Activated T-cell treated with anti-CD3 and anti-CD28 coated beads, Interleukin-2, amount 50 U/mL, for 24 hours (primary cell): ENCODE results near the gene CASTOR1.

ENCODE experiments used
- DNase-seq: peaks from one replicate; pipeline ENCODE4 v3.0.0-alpha.2; 2020
- H3K27ac Mint-ChIP-seq: 2 replicates; pipeline ENCODE4 v1.8.0; 2020; ENCODE audit warnings: mild to moderate bottlenecking, mixed read lengths
- H3K27me3 Mint-ChIP-seq: 2 replicates; pipeline ENCODE4 v1.8.0; 2020; ENCODE audit warnings: mixed read lengths
- H3K36me3 Mint-ChIP-seq: 2 replicates; pipeline ENCODE4 v1.8.0; 2020; ENCODE audit warnings: low read depth, mixed read lengths
- H3K4me1 Mint-ChIP-seq: 2 replicates; pipeline ENCODE4 v1.8.0; 2020; ENCODE audit warnings: low read depth, mixed read lengths
- H3K4me3 Mint-ChIP-seq: 2 replicates; pipeline ENCODE4 v1.8.0; 2020; ENCODE audit warnings: mild to moderate bottlenecking, moderate library complexity, mixed read lengths
- H3K9me3 Mint-ChIP-seq: 2 replicates; pipeline ENCODE4 v1.8.0; 2020; ENCODE audit warnings: mixed read lengths

CASTOR1 gene

DNA sequence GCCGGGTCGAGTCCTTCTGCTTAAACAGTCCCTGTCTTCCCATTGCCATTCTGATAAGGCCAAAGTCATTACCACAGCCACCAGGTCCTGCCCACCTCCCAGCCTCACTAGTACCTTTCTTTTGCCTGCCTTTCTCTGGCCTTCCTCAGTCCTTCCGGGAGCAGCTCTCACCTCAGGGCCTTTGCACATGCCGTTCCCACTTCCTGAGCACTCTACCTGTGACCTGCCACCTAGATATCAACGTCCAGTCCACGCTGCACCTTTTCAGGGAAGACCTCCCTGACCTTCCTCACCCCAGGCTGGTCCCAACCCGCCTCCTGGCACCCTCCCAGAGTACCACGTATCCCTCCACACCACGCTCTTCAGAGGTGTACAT lies 14.9 kb downstream of the CASTOR1 start:
- no peaks in the 10 kb centered on the region for H3K9me3 Mint-ChIP-seq
- H3K27ac Mint-ChIP-seq, result no peak overlapping the region
- no peak overlapping the region for H3K4me3 Mint-ChIP-seq
- H3K36me3 Mint-ChIP-seq, result peaks cover 17% of the 10 kb centered on the region
- DNase-seq, result no peak
- H3K27me3 Mint-ChIP-seq, result no peaks in the 10 kb centered on the region
- peaks cover 34% of the 10 kb centered on the region for H3K4me1 Mint-ChIP-seq

- Mint-ChIP-seq H3K4me1 (peaks cover 31% of the 10 kb centered on the region), H3K9me3 (no peaks in the 10 kb centered on the region), H3K27ac (no peak overlapping the region), H3K4me3 (no peak overlapping the region), H3K27me3 (no peaks in the 10 kb centered on the region), H3K36me3 (peaks cover 23% of the 10 kb centered on the region)
- DNase-seq, result no peak
These were observed 15.4 kb downstream of the CASTOR1 start for GRCh38 chr22:30273711-30274436.

DNA sequence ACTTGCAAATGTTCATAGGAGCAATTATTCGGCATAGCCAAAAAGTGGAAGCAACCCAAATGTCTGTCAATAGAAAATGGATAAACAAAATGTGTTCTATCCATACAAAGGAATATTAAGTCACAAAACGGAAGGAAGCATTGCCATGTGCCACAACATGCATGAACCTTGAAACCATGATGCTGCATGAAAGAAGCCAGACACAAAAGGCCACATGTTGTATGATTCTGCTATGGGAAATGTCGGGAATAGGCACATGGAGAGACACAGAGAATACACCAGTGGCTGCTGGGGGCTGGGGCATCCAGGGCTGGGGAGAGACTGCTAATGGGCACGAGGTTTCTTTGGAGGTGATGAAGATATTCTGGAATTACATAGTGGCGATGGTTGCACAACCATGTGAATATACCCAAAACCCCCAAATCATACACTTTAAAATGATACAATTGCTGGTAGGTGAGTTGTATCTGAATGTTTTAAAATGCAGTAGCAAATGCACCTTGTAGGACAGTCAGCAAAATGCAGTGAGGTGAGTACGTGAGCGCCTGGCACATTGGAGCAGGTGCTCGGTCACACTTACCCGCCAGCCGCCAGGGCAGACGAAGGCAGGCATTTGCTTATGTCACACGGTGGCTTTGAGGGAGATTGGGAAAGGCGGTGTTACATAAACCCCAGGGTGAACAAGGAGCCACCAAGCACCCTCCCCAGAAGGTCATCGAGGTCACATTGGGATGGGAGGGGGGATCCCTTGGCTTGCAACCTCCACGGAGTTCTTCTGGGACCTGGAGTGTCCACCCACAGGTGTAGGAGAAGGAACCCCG lies 16.3 kb downstream of the CASTOR1 start:
- H3K27me3 Mint-ChIP-seq, result no peaks in the 10 kb centered on the region
- no peaks in the 10 kb centered on the region for H3K9me3 Mint-ChIP-seq
- H3K36me3 Mint-ChIP-seq, result peaks cover 31% of the 10 kb centered on the region
- no peak for DNase-seq
- H3K4me3 Mint-ChIP-seq, result no peak overlapping the region
- peaks cover 37% of the 10 kb centered on the region for H3K4me1 Mint-ChIP-seq
- no peak overlapping the region for H3K27ac Mint-ChIP-seq

- no peak overlapping the region for H3K27ac Mint-ChIP-seq
- H3K27me3 Mint-ChIP-seq, result no peaks in the 10 kb centered on the region
- H3K4me3 Mint-ChIP-seq, result no peak overlapping the region
- DNase-seq, result no peak
- peaks cover 47% of the 10 kb centered on the region for H3K36me3 Mint-ChIP-seq
- H3K4me1 Mint-ChIP-seq, result peaks cover 37% of the 10 kb centered on the region
- no peaks in the 10 kb centered on the region for H3K9me3 Mint-ChIP-seq
These were observed 18.5 kb downstream of the CASTOR1 start for GRCh38 chr22:30270832-30271231.

GRCh38 chr22:30268331-30268730 lies 21.0 kb downstream of the CASTOR1 start:
- H3K9me3 Mint-ChIP-seq, result no peaks in the 10 kb centered on the region
- peak overlapping the region; percentile 99 for H3K27ac Mint-ChIP-seq
- H3K36me3 Mint-ChIP-seq, result peaks cover 71% of the 10 kb centered on the region
- no peaks in the 10 kb centered on the region for H3K27me3 Mint-ChIP-seq
- DNase-seq, result no peak
- H3K4me1 Mint-ChIP-seq, result peaks cover 45% of the 10 kb centered on the region
- H3K4me3 Mint-ChIP-seq, result peak overlapping the region; percentile 94

DNA sequence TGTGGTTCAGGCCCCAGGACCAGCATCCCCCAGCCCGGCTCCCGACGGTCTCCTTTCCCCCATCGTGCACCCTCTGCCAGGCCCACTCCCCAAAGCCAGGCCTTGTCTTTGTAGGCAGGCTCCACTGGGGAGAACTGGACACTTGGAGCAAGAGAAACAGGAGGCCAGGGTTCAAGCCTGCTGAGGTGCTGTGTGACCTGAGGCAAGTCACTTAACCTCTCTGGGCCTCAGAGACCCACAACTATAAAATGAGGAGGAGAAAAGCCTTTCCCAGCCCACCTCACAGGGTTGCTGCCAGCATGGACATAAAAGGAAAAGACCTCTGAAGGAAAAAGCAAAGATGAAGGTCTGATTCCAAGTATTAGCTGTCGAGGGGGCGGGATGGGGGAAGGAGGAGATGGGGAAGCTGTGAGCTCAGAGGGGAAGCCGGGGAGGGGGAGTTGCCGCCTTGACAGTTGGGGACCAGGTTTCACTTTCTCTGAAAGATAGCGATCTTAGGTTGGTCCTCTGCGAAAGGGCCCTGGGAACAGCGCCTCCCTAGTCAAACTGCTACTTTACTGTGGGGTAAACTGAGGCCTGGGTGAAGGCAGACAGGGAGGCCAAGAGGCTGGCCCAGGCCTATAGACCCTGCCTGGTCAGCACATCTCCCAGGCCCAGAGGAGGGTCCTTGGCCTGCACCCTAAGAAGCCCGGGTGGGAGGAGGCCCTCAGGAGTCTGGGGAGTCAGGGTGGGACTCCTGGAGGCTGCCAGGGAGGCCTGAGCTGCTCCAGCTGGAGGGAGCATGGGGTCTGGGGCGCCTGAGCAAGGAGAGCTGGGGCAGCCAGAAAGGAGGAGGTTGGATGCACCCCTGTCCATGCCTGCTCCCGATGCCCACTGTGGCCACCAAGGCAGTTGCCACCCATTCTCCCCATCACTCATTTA lies 21.7 kb downstream of the CASTOR1 start:
- H3K4me3 Mint-ChIP-seq, result peak overlapping the region; percentile 94
- H3K36me3 Mint-ChIP-seq, result peaks cover 77% of the 10 kb centered on the region
- peak; percentile 63 for DNase-seq
- peak overlapping the region; percentile 99 for H3K27ac Mint-ChIP-seq
- H3K27me3 Mint-ChIP-seq, result no peaks in the 10 kb centered on the region
- H3K9me3 Mint-ChIP-seq, result no peaks in the 10 kb centered on the region
- peaks cover 50% of the 10 kb centered on the region for H3K4me1 Mint-ChIP-seq

DNA sequence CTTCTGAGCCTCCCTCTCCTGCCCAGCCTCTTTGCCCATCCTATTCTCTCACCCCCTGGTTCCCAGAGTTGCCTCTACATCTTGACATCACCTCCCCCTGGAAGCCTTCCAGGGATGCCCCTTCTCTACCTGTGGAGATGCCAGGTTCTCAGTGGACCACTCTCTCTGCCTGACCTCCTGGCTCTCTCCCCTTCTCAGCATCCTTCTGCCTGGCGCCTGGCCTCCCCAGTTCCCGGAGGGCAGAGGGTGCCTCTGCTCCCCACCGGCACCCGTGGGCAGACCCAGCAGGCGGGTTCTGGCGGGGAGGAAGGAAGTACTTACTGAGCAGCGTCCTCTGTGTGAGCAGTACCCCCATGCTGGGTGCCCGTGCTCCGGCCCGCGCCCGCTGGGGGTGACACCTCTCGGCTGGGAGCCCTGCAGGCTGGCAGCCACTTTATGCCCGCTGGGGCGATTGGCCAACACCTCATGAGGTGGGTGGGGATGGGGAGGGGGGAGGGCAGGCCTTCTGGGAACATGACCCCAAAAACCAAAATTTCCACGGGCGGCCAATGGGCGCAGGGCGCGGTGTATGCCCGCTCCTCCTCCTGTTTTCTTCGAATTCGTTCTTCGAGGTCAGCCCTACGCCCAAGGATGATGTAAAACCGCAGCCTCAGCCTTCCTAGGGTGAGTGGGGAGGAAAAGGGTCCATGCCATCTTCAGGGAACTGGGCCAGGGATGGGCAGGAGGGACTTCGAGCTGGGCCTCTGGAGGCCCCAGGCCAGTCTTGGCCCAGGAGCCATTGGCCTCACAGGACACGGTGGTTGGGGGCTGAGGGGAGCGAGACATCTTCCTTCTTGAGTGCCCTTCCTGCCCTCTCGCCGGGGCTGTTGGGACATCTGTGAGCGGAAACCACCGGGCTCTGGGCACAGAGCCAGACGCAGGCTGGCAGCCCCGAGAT lies 22.6 kb downstream of the CASTOR1 start, which contains the start of gene OSM:
TSS of gene OSM (minus strand) at position 407 of the 937 bp plus-strand sequence. CDS start at position 355, 52 bp downstream.
- Mint-ChIP-seq H3K27ac (peak within 1 kb of the TSS; percentile 99), H3K4me1 (peaks cover 58% of the 10 kb centered on the region), H3K27me3 (no peaks in the 10 kb centered on the region), H3K4me3 (peak within 1 kb of the TSS; percentile 94), H3K36me3 (peaks cover 86% of the 10 kb centered on the region), H3K9me3 (no peaks in the 10 kb centered on the region)
- DNase-seq, result peak; percentile 82

GRCh38 chr22:30265823-30266444 lies 23.4 kb downstream of the CASTOR1 start:
- peak; percentile 91 for DNase-seq
- Mint-ChIP-seq H3K4me3 (peak overlapping the region; percentile 94), H3K36me3 (peaks cover 82% of the 10 kb centered on the region), H3K27me3 (no peaks in the 10 kb centered on the region), H3K9me3 (no peaks in the 10 kb centered on the region), H3K27ac (peak overlapping the region; percentile 99), H3K4me1 (peaks cover 57% of the 10 kb centered on the region)

DNA sequence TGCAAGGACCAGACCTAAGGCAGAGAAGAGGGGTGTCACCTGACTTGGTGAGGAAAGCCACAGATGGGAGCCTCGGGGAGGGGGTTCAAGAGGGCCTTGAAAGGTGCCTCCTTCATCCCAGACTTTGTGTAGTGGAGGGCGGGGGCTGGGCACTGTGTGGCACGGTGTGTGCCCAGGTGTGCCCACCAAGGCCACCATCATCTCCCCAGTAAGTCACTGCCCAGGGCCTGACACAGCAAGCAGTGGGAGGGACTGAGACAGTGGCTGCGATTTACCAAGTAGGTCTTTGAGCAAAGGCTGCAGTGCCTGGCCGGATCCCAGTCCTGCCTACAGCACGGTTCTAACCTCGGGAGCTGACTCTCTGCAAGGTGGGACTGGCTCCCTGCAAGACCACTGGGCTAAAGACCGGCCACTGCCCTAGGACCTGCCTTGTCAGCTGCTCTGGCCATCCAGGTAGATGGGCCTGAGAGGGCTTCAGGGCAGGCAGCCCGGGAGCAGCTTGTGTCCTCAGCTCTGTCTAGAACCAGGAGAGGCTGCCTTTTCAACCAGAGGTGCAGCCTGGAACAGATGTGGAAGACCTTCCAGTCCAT lies 24.1 kb downstream of the CASTOR1 start:
- no peaks in the 10 kb centered on the region for H3K27me3 Mint-ChIP-seq
- peaks cover 57% of the 10 kb centered on the region for H3K4me1 Mint-ChIP-seq
- peak overlapping the region; percentile 94 for H3K4me3 Mint-ChIP-seq
- H3K27ac Mint-ChIP-seq, result peak overlapping the region; percentile 99
- DNase-seq, result no peak
- H3K9me3 Mint-ChIP-seq, result no peaks in the 10 kb centered on the region
- H3K36me3 Mint-ChIP-seq, result peaks cover 78% of the 10 kb centered on the region

DNA sequence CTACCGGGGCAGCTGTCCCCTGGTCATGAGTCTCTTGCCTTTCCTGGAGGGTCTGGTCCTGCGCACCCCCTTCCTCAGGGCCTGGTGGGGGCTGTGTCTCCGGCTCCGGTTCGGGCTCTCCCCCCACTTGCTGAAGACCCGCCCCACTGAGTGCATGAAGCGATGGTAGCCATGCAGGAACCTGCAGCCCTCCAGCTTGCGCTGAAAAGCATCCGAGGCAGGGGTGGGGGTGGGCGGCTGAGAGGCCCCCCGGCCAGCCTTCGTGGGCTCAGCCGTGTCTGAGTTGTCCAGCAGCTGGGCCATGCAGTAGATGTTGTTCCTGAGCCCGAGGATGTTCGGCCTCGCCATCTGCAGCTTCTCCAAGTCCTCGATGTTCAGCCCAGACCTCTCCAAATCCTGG lies 25.4 kb downstream of the CASTOR1 start:
- H3K9me3 Mint-ChIP-seq, result no peaks in the 10 kb centered on the region
- H3K4me3 Mint-ChIP-seq, result peak overlapping the region; percentile 94
- peaks cover 66% of the 10 kb centered on the region for H3K36me3 Mint-ChIP-seq
- H3K4me1 Mint-ChIP-seq, result peaks cover 55% of the 10 kb centered on the region
- H3K27ac Mint-ChIP-seq, result no peak overlapping the region
- no peaks in the 10 kb centered on the region for H3K27me3 Mint-ChIP-seq
- no peak for DNase-seq

- peaks cover 58% of the 10 kb centered on the region for H3K36me3 Mint-ChIP-seq
- H3K4me1 Mint-ChIP-seq, result peaks cover 47% of the 10 kb centered on the region
- peak overlapping the region; percentile 79 for H3K27ac Mint-ChIP-seq
- H3K9me3 Mint-ChIP-seq, result no peaks in the 10 kb centered on the region
- DNase-seq, result peak; percentile 87
- no peaks in the 10 kb centered on the region for H3K27me3 Mint-ChIP-seq
- peak overlapping the region; percentile 77 for H3K4me3 Mint-ChIP-seq
These were observed 26.2 kb downstream of the CASTOR1 start for GRCh38 chr22:30262917-30263741.

GRCh38 chr22:30262112-30262511 lies 27.2 kb downstream of the CASTOR1 start:
- no peaks in the 10 kb centered on the region for H3K9me3 Mint-ChIP-seq
- no peaks in the 10 kb centered on the region for H3K27me3 Mint-ChIP-seq
- peak overlapping the region; percentile 68 for H3K27ac Mint-ChIP-seq
- DNase-seq, result no peak
- H3K36me3 Mint-ChIP-seq, result peaks cover 51% of the 10 kb centered on the region
- peaks cover 38% of the 10 kb centered on the region for H3K4me1 Mint-ChIP-seq
- peak overlapping the region; percentile 47 for H3K4me3 Mint-ChIP-seq
